ENCODE data around the gene LMAN2L.

The LMAN2L gene

DNA sequence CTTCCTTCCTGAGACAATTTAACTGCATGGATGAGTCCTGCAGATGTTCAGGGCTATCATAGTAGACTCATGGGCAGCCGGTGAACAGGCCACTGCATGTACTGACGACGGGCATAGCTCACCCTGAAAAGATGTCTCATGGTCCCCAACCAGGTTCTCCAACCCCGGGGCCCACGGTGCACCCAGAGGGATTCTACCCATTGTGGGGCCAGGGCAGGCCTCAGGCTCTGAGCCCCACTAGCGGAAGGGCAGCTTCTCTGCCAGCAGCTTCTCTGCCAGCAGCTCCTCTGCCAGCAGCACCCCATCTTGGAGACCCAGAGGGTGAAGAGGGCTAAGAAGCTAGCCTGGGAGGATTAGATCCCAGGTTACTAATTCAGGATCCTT is 17.6 kb upstream of the LMAN2L start:
- Histone ChIP-seq H3K27me3 (replicated peaks; ENCODE audit: control insufficient read depth, insufficient read depth, low read length) (no peaks in the 10 kb centered on the region), H3K4me3 (replicated peaks; ENCODE audit: low read depth, low read length) (no peak overlapping the region), H3K36me3 (ENCODE audit: control insufficient read depth, insufficient read depth, low read length) (no peaks in the 10 kb centered on the region)
- DNase-seq (ENCODE audit: extremely low read depth, insufficient read length): no peak
- no peak for TF ChIP-seq CTCF (IDR thresholded peaks at IDR 0.05; ENCODE audit: insufficient read depth, low read length, poor library complexity, severe bottlenecking)

- no peak overlapping the region for H3K4me3 ChIP-seq (replicated peaks; ENCODE audit: low read depth, low read length)
- no peaks in the 10 kb centered on the region for H3K27me3 ChIP-seq (replicated peaks; ENCODE audit: control insufficient read depth, insufficient read depth, low read length)
- TF ChIP-seq CTCF (IDR thresholded peaks at IDR 0.05; ENCODE audit: insufficient read depth, low read length, poor library complexity, severe bottlenecking): no peak
- no peaks in the 10 kb centered on the region for H3K36me3 ChIP-seq (ENCODE audit: control insufficient read depth, insufficient read depth, low read length)
- DNase-seq (ENCODE audit: extremely low read depth, insufficient read length): no peak
Observed at GRCh38 chr2:96756788-96757476, 17.1 kb upstream of the LMAN2L start.

DNA sequence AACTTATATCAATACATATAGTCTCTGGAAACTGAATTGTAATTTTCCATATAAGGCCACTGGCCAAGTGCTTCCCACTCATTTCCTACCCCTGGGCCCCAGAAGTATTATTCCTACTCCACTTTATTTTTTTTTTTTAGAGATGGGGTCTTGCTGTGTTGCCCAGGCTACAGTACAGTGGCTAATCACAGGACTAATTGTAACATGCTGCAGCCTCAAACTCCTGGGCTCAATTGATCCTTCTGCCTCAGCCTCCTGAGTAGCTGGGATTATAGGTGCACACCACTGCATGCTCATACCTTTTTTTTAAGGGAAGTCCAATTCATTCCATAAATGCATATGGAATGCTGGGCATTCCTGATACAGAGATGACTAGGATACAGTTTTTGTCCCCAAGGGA is 14.5 kb upstream of the LMAN2L start:
- DNase-seq (ENCODE audit: extremely low read depth, insufficient read length): no peak
- TF ChIP-seq CTCF (IDR thresholded peaks at IDR 0.05; ENCODE audit: insufficient read depth, low read length, poor library complexity, severe bottlenecking): no peak
- H3K4me3 ChIP-seq (replicated peaks; ENCODE audit: low read depth, low read length): no peak overlapping the region
- no peaks in the 10 kb centered on the region for H3K36me3 ChIP-seq (ENCODE audit: control insufficient read depth, insufficient read depth, low read length)
- no peaks in the 10 kb centered on the region for H3K27me3 ChIP-seq (replicated peaks; ENCODE audit: control insufficient read depth, insufficient read depth, low read length)

GRCh38 chr2:96753661-96754282 is 13.9 kb upstream of the LMAN2L start:
- no peak for TF ChIP-seq CTCF (IDR thresholded peaks at IDR 0.05; ENCODE audit: insufficient read depth, low read length, poor library complexity, severe bottlenecking)
- Histone ChIP-seq H3K27me3 (replicated peaks; ENCODE audit: control insufficient read depth, insufficient read depth, low read length) (no peaks in the 10 kb centered on the region), H3K4me3 (replicated peaks; ENCODE audit: low read depth, low read length) (no peak overlapping the region), H3K36me3 (ENCODE audit: control insufficient read depth, insufficient read depth, low read length) (no peaks in the 10 kb centered on the region)
- DNase-seq (ENCODE audit: extremely low read depth, insufficient read length): no peak

GRCh38 chr2:96751800-96752199 is 11.9 kb upstream of the LMAN2L start:
- no peak overlapping the region for H3K4me3 ChIP-seq (replicated peaks; ENCODE audit: low read depth, low read length)
- no peak for DNase-seq (ENCODE audit: extremely low read depth, insufficient read length)
- no peaks in the 10 kb centered on the region for H3K36me3 ChIP-seq (ENCODE audit: control insufficient read depth, insufficient read depth, low read length)
- no peaks in the 10 kb centered on the region for H3K27me3 ChIP-seq (replicated peaks; ENCODE audit: control insufficient read depth, insufficient read depth, low read length)
- TF ChIP-seq CTCF (IDR thresholded peaks at IDR 0.05; ENCODE audit: insufficient read depth, low read length, poor library complexity, severe bottlenecking): no peak
